GM18519 (cell line): Measurements from ENCODE around the gene ADD2.
"Not testable (repeated sequence)": the region's sequence is repeated elsewhere in the genome, so short reads cannot be mapped to it uniquely, and the experiment has no call there.

Experiments used
- ATAC-seq: cut with Tn5 transposase; IDR thresholded peaks from one replicate; pipeline ENCODE4 v1.9.1; 2021; ENCODE audit warnings: mild to moderate bottlenecking, moderate library complexity; ENCODE audit not compliant: unreplicated experiment, low FRiP score

The ADD2 gene

DNA sequence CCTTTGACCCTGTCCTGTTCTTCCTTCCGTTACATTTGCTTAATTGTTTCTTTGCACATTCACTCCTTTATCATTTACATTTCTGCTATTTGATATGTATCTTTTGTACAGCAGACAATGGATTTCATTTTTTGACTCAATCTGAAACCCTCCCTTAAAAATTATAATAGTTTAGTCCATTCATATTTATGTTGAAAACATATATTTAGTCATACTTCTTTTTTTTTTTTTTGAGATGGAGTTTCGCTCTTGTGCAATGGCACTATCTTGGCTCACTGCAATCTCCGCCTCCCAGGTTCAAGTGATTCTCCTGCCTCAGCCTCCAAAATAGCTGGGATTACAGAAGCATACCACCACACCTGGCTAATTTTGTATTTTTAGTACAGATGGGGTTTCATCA, 119.0 kb downstream of the ADD2 start:
- no peak for ATAC-seq

DNA sequence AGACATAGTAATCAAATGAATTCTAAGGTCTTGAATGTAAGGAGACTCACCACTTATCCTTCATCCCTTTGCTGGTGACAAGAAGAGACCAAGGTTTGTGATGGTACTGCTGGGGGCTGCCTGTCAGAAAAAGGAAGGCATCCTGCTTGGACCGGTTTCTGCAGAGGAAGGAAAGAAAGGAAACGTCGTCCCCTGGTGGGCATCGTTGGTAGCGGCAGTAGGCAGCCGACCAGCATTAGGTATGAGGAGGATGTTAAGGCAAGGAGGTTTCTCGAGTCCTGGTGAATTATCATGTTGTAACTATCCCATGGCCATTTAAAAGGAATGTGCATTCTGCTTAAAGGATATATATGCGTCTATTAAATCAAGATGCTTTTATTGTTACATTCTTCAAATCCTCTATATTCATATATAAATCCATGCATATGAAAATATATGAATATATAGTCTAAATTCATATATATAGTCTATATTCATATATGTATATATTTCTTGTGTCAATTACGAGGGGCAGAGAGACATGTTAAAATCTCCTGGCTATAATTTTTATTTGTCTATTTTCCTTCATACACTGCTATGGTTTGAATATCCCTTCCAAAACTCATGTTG, 120.0 kb downstream of the ADD2 start:
- ATAC-seq, result no peak

DNA sequence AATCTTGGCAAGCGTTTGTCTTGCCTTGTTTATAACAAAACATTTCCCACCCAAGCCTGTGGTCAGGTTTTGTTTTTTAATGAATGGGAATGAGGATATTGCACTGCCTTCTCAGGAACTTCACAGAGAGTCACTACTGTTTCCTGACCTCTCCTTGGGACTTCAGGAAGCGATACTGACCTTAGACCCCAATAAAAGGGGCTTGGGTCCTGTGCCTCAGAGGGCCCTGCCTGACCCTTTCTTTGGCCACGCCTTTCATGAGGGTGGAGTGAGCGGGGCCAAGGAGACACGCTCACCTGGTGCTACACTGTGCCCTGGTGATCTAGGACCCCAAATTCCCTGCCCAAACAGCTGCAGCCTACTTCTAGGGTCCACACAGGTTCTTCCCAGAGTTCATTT, 121.6 kb downstream of the ADD2 start:
- no peak for ATAC-seq

DNA sequence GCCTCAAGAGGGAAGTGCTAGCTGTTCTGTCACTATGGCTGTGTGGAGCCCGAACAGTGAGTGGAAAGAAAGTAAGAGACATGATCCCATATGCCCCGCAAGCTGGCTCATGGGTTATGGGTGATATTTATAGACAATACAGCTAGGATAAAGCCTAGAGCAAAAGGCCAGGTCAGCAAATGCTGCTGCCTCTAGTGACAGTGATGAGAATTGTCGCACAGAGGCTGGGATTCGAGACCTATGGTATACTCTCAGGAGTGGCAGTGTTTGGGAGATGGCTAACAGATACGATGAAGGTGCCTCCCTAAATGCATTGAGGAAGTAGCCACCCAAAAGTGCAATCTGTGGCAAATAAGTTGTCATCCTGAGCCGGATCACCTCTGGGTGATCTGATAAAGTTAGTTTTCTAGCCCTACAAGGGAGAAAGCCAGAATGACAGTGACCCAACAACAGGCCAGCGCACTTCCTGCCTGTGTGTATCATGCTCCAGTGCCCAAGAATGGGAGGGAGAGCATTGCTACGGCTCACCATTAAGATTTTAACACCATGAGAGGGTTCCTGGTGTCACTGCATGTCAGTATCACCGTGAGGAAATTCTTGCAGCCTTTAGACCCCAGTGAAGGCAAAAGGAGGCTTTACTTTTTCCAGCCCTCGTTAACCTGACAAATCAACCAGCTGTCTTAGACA, 122.1 kb downstream of the ADD2 start:
- ATAC-seq, result no peak

DNA sequence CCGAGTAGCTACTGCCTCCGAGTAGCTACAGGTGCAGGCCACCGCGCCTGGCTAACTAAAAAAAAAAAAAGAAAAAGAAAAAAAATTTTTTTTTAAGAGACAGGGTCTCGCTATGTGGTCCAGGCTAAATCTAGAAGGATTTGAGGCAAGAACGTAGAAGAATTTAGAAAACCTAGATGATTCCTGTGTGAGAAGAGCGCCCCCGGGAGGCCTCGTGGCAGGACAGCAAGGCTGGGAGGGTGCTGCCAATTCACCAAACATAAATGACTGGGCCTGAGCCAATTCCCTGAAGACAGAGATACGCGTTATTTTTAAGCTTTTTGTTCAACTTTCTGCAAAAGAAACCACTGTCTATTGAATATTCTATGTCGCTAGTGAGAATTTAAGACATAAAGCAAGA, 124.3 kb downstream of the ADD2 start:
- no peak for ATAC-seq

DNA sequence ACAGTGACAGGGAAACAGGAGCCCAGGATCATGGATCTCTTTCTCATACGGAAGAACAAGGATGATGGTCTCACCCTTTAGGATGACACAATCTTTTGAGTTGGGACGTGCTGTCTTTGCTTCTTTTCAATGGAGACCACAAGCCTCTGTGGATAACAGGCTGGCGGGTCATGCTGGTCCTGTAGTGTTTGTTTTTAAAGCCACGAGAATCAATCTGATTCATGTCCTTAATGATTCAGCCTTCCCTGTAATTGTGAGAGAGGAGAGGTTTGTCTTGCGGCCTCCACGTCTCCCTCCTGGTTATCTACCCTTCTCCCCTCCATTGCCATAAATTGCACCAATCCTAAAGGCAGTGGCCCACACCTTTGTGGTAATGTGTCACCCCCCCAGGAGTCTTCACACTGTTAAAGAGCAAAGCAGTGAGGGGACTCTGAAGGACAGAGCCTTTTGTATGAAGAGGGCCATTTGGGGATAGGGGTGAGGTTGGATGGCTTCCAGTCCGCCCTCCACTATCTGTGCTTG, 126.7 kb downstream of the ADD2 start:
- ATAC-seq, result no peak

DNA sequence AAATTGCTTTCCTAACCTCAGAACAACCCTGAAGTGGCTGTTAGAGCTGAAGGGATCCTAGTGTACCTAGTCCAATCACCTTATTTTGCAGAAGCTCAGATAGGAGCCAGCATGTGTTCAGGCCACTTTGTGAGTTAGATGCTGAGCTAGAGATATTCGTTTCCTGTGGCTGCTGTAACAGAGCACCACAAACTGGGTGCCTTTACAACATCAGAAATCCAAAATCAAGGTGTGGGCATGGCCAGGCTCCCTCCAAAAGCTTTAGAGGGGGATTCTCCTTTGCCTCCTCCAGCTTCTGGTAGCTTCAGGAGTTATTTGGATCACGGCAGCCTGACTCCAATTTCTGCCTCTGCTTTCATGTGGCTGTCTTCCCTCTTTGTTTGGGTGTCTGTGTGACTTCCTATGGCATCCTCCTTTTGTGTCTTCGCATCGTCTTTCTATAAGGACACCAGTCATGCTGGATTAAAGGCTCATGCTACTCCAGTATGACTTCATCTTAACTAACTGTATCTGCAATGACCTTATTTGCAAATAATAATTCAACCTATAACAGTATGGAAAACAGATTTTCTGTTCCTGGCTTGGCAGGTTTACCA, 128.1 kb downstream of the ADD2 start:
- ATAC-seq, result no peak

DNA sequence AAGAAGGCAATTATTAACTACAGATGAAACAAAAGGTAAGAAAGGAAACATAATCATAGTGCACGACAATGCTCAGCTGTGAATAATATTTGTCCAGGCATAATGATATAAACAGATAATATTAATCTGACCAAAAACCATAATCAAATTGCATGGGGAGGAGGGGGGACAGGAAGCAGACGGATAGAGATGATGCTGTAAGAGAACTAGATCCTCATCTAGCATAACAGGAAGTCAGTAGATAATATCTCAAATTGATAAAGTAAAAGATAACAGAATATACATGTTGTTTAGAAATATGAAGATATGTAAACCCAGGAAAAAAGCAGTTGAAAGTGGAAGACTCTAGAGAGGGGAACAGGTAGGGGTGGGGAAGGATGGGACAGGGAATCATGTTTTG, 129.4 kb downstream of the ADD2 start:
- no peak for ATAC-seq

DNA sequence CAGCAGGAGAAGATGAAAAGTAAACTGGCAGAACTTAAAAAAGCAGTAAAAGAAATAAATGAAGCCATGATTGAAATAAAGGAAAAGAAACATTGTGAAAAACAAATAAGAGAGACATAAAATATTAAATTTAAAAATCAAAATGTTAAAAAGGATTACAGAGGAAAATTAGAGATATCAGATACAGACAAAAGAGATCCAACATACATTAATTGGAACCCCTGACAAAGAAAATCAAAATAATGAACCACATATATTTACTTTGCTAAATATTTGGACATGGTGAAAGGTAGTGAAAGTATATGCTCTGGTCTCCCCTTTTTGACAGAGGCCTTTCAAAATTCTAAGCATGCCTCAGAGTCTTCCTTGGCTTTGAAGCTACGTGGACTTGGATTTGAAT, 134.5 kb downstream of the ADD2 start:
- ATAC-seq, result no peak

DNA sequence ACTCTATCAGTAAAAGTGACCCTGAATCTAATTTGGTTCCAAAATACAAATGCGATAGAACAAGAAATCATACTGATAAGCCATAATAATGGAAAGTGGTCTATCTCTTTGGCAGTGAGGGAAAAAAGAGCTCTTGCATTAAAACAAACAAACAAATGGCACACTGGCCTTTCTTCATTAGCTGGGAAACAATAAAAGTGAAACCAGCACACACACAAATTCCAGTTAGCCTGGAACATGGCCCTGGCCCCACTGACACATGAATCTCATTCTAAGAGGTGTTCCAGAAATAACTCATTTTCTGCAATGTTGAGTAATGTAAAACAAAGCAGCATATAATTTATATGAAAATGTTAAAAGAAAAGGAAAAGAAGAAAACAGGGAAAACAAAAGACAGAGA, 135.0 kb downstream of the ADD2 start:
- ATAC-seq, result no peak

DNA sequence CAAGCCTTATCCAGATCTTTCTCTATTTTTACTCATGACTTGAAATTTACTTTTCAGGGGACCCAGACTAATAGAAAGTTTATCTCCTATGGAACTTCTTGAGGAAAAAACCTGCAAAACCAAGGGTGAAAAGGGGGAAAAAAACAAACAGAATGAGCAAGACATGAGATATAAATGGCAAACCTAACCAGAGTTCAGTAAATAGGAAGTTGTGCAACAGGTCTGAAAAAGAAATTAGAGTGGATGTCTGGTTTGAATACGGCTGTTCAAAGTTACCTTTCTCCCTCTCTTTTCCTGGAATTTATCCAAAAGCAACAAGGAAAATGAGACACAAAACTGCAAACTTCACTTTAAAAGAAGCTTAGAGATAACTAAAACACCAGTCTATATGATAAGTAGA, 135.6 kb downstream of the ADD2 start:
- no peak for ATAC-seq

DNA sequence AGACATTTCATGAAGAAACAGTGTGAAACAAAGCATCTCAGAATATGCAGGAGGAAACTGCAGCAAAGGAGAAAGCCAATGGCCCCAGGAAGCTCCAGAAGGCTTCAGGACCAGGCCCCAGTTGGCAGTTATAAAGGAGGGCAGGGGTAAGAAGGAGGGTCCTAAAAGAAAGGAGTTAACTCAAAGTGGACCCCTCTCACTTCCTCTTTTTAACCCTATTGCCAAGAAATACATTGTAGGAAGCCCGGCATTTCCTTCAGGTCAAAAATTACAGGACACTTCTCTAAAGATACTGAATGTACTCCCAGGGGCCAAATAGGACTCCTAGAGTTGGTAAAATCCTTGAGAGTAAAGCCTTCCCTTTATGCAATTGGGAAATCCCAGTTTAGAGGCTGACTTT, 137.2 kb downstream of the ADD2 start:
- no peak for ATAC-seq

DNA sequence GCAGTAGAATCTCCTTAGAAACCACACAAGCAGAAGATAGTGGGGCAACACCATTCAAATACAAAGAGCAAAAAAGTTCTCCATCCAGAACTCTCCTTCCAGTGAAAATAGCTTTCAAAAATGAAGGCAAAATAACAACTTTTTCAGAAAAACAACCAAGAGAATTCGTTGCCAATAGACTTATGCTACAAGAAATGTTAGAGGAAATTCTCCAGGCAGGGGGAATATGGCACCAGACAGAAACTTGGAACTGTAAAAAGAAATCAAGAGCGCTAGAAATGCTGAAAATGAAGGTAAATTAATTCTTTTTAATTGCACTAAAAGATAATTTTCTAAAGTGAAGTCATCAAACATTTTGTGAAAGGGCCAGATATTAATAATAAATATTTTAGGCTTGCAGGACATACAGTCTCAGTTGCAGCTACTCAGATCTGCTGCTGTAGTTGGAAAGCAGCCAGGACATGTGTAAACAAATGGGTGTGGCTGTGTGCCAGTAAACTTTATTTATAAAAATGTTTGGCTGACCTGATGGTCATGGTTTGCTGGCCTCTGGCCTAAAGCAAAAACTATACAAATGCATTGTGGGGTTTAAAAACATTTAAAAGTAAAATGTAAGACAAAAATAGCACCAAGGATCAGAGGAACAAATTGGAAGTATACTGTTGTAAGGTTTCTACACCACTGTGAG, 140.6 kb downstream of the ADD2 start:
- no peak for ATAC-seq

DNA sequence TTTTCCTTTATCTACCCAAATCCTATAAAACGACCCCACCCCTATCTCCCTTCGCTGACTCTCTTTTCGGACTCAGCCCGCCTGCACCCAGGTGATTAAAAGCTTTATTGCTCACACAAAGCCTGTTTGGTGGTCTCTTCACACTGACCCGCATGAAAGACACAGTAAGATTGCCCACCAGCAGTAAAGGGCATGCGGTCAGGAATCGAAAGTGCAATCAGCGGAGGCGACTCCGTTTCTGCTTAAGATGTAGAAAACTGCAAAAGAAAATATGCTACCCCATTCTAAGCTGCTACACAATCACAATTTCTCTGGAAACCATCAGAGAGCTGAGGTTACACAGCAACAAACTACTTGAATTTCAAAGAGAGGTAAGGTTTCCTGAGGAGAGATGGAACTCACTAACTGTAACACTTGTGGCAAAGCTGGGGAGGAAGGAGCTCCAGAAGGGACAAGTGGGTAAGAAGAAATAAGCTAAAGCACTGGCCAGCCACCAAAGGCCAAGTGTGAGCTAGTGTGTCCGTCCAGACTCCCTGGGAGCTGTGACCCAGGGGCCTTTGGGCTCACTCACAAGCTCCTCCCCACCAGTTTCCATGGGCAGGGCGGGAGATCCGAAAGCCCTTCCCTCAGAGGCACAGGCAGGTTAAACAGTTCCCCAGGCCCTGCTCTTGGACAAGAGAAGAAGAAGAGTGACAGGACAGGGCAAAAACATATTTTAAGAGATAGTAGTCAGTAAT, 141.6 kb downstream of the ADD2 start:
- ATAC-seq, result no peak

DNA sequence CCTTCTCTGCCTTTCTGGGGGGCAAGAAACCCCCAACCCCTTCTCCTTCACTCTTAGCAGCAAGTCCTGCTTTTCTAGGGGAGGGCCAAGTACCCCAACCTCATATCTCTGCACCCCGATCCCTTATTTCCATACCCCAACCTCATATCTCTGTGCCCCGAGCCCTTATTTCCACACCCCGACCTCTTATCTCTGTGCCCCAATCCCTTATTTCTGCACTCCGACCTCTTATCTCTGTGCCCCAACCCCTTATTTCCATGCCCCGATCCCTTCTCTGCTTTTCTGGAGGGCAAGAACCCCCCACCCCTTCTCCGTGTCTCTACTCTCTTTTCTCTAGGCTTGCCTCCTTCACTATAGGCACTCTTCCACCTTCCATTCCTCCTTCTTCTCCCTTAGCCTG, 146.5 kb downstream of the ADD2 start:
- not testable (repeated sequence) for ATAC-seq

DNA sequence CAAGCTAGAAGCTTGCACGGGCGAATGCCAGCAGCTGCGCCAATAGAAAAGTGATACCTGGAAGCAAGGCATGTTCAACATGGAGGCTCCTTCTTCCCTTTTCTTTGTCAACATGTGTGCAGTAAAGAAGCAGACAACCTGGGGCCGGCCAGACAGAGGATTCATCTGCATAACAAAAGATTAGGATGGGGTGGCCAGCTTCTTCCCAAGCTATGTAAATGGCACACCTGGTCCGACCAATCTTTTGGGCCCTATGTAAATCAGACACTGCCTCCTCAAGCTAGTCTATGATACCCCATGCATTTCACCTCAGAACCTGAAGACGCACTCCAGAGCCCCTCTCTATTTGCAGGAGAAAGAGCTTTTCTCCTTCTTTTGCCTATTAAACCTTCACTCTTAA, 148.0 kb downstream of the ADD2 start:
- ATAC-seq, result no peak

DNA sequence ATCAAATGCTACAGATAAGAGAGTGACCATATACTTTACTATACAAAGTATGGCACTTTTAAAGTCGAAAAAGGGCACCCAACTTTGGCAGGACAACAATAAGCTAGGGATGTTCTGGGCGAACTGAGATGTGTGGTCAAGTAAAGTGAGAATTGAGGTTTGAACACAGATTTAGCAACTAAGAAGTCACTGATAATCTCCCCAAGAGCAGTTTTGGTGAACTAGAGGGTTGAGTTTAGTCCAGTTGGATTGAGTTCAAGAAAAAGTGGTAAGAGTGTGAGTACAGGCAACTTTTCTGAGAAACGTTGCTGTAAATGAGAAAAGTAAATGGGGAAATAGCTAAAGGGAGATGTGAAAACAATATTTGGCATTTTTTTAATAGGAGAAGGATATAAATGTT, 148.8 kb downstream of the ADD2 start:
- ATAC-seq, result no peak

DNA sequence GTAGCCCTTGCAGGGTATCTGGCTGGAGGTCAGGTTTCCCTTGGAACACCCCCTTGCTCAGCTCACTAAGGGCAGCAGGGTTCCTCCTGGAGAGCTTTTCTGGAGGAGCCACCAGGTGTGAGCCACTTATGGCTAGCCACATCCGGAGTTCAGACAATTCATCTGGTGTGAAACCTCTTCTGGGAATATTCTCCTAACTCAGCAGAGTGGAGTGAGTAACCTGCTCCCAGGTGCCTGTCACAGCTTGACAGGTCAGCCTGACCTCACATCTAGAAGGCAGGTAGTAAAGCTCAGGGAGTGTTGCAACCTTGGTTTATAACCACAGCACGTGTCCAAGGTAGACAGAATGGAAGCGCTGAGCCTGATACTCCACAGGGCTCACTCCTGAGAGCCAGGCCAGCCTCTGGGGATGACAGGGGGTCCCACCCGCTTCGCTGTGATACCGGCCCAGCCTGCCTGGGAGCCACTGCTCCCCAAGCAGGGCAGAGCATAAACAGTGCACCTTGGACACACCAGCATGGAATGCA, 151.8 kb downstream of the ADD2 start:
- ATAC-seq, result no peak

DNA sequence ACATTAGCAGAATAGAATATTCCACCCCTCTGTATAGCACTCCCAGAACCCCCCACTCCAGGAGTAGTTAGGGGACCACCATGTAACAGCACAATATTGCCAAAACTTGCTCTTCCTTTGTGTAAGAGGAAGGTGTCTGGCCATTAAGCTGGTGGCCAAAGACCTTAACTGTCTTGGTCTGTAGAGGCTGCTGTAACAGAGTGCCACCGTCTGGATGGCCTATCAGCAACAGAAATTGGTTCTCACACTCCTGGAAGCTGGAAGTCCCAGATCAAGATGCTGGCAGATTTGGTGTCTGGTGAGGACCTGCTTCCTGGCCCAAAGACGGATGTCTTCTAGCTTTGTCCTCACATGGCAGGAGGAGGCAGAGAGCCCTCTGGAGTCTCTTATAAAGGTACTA, 152.8 kb downstream of the ADD2 start:
- ATAC-seq, result no peak

DNA sequence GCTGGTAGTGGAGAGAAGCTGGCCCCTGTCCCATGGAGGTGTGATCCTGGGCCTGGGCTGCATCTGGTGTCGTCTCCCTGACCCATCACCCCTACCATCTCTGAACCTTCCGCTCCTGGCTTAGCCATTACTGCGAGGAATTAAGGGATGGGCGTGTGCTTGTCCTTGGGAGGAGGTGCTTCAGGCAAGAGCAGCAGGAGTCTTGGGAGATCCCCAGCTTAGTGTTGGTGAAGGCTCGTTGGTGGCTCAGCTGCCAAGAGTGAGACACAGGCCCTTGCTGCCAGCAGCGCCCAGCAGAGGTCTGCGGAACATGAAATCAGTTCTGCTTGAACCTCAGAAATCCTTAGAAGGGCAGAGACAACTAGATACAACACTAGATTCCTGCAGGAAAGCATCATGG, 154.5 kb downstream of the ADD2 start:
- no peak for ATAC-seq

DNA sequence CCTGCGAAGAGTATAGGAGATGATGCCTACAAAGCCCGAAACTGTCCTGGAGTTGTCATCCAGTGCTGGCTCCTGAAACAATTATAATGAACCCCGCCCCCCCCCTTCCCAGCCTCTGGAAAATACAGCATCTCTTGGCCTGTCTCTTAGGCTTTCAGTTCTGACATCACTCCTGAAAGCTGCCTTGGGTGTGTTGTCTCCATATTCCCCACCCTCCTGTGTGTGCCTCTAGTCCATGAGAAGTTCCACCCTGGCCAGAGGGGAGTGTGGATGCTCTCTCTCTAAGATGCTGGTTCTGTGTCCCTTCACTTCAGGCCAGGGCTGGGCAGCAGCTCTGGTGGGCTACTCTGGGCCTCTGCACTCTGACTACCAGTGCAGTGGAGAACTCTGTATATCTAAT, 155.4 kb downstream of the ADD2 start:
- ATAC-seq, result no peak
